AG09309 (cell line): ENCODE measurements around the gene NFATC1.

Experiments used
- DNase-seq: peaks from one replicate; pipeline ENCODE4 v3.0.0-alpha.2; 2010; ENCODE audit warnings: low read depth
- H3K4me3 ChIP-seq: 2 replicates; pipeline ENCODE4 v1.5.1; 2011; ENCODE audit warnings: mild to moderate bottlenecking, low read depth, low read length, moderate library complexity; ENCODE audit not compliant: control insufficient read depth
- TF ChIP-seq, protein P1 (sequence below): IDR thresholded peaks from 2 replicates; pipeline ENCODE4 v1.5.1; 2011; ENCODE audit warnings: mild to moderate bottlenecking, low read depth, low read length, inconsistent platforms; ENCODE audit not compliant: insufficient read depth, control insufficient read depth; ENCODE audit errors: missing control alignments

Gene NFATC1

DNA sequence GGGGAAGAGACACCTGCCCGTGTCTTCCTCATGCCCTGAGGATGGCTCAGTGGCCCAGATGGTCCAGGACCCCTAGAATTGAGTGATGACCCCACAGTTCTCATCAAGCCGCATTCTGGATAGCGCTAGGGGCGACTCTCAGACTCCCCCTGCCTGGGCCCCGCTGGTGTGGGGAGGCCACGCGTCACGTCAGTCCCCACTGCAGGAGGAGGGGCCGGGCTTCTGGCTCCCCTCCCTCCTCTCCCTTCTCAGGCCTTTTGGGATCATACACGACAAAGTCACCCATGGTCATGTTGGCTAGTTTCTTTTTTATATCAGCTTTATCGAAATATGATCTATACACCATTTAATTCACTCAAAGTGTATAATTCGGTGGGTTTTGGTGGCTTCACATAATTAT, 61.5 kb downstream of the NFATC1 start:
- no peak for DNase-seq
- TF ChIP-seq, protein P1, sequence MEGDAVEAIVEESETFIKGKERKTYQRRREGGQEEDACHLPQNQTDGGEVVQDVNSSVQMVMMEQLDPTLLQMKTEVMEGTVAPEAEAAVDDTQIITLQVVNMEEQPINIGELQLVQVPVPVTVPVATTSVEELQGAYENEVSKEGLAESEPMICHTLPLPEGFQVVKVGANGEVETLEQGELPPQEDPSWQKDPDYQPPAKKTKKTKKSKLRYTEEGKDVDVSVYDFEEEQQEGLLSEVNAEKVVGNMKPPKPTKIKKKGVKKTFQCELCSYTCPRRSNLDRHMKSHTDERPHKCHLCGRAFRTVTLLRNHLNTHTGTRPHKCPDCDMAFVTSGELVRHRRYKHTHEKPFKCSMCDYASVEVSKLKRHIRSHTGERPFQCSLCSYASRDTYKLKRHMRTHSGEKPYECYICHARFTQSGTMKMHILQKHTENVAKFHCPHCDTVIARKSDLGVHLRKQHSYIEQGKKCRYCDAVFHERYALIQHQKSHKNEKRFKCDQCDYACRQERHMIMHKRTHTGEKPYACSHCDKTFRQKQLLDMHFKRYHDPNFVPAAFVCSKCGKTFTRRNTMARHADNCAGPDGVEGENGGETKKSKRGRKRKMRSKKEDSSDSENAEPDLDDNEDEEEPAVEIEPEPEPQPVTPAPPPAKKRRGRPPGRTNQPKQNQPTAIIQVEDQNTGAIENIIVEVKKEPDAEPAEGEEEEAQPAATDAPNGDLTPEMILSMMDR: no peak
- no peak overlapping the region for H3K4me3 ChIP-seq

DNA sequence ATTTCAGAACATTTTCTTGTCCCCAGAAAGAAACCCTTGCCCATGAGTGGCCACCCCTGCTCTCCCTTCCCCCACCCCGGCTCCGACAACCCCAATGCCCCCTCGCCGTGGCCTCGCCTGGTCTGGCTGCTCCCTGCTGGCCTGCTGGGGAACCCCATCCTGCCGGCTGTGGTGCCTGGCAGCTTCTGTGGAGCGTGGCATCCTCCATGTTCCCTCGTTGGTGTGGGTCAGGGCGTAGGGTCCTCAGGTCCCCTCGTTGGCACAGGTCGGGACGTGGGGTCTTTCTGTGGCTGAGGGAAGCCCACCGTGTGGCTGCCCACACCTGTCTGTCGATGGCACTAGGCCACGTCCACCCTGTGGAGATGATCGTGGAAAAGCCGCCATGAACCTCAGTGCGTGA, 61.9 kb downstream of the NFATC1 start:
- no peak overlapping the region for H3K4me3 ChIP-seq
- DNase-seq: no peak
- TF ChIP-seq, protein P1: no peak

DNA sequence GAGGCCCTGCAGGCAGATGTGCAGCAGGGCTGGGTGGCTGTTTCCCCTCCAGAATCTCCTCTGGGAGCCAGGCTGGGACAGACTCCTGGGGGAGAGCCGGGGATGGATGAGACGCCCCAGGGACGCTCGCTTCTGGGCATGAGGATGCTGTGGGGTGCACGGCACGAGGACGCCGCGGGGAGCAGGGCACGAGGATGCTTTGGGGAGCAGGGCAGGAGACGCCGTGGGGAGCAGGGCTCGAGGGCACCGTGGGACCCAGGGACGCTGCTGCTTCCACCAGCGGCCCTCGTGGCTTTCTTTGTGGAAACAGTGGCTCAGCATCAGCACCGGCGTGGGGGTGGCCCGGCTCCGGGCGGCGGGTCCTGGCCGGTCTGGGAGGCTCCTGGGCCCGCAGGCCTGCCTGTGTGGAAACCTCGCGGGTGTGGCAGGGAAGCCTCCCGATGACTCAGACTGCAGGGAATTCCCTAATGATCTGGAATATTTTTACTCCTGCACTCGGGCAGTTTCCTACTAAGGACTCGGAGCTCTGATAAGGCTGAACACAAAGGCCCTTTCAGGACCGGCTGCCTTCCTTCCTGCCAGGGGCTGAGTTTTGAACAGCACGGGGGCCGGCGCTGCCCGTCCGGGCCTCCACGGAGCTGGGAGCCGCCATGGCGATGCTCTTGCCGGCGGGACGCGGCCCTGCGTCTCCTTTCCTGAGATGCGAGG, 62.6 kb downstream of the NFATC1 start:
- peak; percentile 32 for DNase-seq
- no peak overlapping the region for H3K4me3 ChIP-seq
- TF ChIP-seq, protein P1: no peak

DNA sequence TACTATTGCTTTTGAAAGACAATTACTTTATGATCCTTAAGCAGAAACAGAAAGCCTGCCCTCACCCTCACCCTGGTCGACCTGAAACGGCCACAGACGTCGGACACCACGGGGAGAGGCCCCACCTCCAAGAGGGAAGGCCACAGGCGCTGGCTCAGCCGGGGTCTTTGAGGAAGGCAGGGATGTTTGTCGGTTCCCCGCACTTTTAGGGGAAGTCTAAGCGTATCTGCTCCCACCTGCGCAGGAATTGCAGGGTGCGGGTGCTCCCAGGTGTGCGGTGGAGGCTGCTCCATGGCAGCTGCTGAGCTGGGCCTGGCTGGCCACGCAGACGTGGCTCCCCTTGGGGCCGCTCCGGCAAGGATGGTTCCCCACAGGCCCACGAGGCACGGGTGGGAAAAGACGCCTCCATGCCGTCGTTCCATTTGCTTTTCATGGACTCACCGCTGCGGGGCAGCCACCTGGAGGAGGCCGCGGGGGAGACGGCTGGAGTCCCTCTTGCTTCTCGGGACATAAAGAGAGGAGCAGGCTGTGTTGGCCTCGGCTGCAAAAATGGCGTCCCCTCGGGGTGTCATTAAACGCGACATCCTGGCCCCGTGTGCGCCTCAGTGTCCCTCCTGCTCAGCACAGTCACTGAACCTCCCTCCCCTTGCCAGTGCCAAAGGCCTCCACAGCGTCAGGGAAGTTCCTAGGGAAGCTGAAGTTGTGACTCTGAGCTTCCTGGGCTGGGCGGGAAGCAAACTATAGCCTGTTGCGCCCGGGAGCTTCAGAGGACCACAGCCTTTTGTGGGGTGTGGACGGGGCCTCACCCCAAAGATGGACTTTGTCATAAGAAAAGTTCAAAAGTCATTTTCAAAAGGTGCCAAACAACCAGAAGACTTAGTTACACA, 63.4 kb downstream of the NFATC1 start:
- H3K4me3 ChIP-seq: no peak overlapping the region
- DNase-seq: no peak
- TF ChIP-seq, protein P1: no peak

DNA sequence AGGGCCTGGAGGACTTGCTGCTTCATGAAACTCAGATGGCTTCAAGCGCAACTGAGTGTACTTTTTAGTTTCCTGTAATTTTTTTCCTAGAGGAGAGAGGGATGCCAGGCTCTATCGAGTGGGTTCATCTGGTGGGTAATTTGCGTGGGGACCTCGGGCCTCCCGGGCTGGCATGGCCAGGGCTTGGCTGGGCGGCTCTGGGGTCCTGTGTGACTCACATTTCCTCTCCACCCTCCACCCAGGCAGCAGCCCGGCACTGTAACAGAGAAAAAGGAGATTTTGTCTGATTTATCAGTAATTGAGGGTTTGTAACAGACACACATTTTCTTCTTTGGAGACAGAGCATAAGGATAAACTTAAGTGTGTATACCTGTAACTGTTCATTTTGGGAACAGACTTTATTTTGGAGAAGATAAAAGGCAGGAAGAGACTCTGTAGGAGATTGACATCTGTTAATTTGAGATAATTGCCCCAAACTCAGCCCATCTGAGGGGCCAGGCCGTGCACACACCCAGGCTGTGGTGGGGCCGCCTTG, 64.3 kb downstream of the NFATC1 start:
- no peak for DNase-seq
- TF ChIP-seq, protein P1: no peak
- no peak overlapping the region for H3K4me3 ChIP-seq

DNA sequence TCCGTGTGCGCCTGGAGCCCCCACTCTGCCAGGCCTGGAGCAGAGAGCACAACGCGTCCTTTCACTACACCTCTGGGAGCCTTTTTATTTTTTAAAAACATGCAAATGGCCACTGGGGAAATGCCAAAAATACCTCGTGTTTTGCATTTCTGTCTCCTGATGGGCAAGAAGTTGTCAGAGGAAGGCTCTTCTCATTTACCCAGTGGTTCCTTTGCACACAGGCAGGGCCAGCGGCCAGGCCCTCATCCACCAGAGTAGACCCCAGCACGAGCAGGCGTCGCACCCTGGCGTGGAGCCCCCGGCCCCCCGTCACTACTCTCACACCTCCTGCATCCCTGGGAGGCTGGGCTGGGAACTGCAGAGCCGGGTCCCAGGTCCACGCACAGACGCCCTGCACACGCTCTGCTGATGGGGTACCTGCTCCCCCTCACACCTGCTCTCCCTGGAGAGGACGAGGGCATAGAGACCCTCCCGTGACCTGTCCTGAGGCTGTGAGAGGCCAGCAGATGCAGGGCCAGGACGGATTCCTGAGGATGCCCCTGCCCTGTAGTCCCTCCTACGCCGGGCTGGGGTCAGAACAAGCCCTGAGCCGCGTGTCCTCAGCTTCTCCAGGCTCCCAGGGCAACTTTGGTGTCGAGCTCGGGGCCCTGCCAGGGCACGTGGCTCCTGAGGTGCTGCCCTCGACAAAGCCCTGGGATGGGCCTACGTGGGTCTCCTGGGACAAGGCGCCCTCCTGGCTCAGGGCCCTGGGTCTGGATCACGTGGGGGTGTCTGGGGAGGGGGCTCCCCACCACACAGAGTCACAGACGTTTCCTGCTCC, 65.0 kb downstream of the NFATC1 start:
- no peak for DNase-seq
- TF ChIP-seq, protein P1: no peak
- H3K4me3 ChIP-seq: no peak overlapping the region
